ENCODE data around the gene ATXN2L. TPM values are rescaled to one million over a fixed set of nuclear protein-coding genes. Genes with fewer than 3 reads are reported as not detected.

Gene ATXN2L
- total and polyA plus RNA-seq, 2 experiments from 2014 or later, result 134 to 192 TPM

GRCh38 chr16:28823291-28823872, 583 bp downstream of the ATXN2L start (continued):
- no peak for TF ChIP-seq REST (IDR thresholded peaks at IDR 0.05; ENCODE audit: unreplicated experiment)
- no peak for TF ChIP-seq NANOG (IDR thresholded peaks at IDR 0.05; ENCODE audit: borderline replicate concordance)
- TF ChIP-seq STAT1 (IDR thresholded peaks at IDR 0.05; ENCODE audit: unreplicated experiment), result no peak

- Histone ChIP-seq H3K27me3 (ENCODE audit: insufficient read depth) (no peaks in the 10 kb centered on the region), H3K4me3 (peak overlapping the region; percentile 95), H3K9me2 (ENCODE audit: insufficient read depth) (no peaks in the 10 kb centered on the region), H2AFZ (0 out of 2 replicates have a peak overlapping the region, but pooled peaks have one; percentile 66), H3F3A (replicated peaks; ENCODE audit: low read depth) (peaks cover 22% of the 10 kb centered on the region), H3K79me2 (replicated peaks; ENCODE audit: insufficient read depth) (peaks cover 56% of the 10 kb centered on the region), H3K4me2 (peak overlapping the region; percentile 95), H3K4me1 (ENCODE audit: insufficient read depth) (peaks cover 26% of the 10 kb centered on the region), H3K27ac (ENCODE audit: low read depth) (peak overlapping the region; percentile 99), H4K20me1 (replicated peaks; ENCODE audit: insufficient read depth) (peaks cover 33% of the 10 kb centered on the region), H3K36me3 (ENCODE audit: insufficient read depth) (peaks cover 41% of the 10 kb centered on the region)
- H3K4me3 Mint-ChIP-seq, result peak overlapping the region; percentile 97
- H3K27ac Mint-ChIP-seq, result peak overlapping the region; percentile 99
- H3K27me3 Mint-ChIP-seq (ENCODE audit: insufficient read depth, low read depth, poor library complexity), result peaks cover 18% of the 10 kb centered on the region
- peaks cover 35% of the 10 kb centered on the region for H3K4me1 Mint-ChIP-seq
- peaks cover 61% of the 10 kb centered on the region for H3K36me3 Mint-ChIP-seq (ENCODE audit: low read depth)
- TF ChIP-seq ETS1 (IDR thresholded peaks at IDR 0.05), result 0 out of 2 replicates have a peak, but pooled peaks have one; percentile 4
- TF ChIP-seq CTCF (conservative IDR thresholded peaks at IDR 0.05; ENCODE audit: low read depth in 2 of 2), result peak in 1 of 2 experiments; percentile 11; a peak in 1 of 4 replicates
- peak; percentile 62 for TF ChIP-seq POLR2AphosphoS5 (IDR thresholded peaks at IDR 0.05; ENCODE audit: low read depth)
- no peak for TF ChIP-seq JUNB (IDR thresholded peaks at IDR 0.05; ENCODE audit: unreplicated experiment)
- peak; percentile 47; the same call in 1 of the 2 replicates for TF ChIP-seq CREB1 (CRISPR knock-in tag; IDR thresholded peaks at IDR 0.05; ENCODE audit: low read depth)
- peak; percentile 84 for ATAC-seq
- peak; percentile 98 for DNase-seq (ENCODE audit: low spot score)
- H3K9me3 Mint-ChIP-seq, result no peaks in the 10 kb centered on the region
Observed at GRCh38 chr16:28823873-28824716, 1.3 kb downstream of the ATXN2L start.

Measured in GM23338 (cell line).